Mesendoderm (in vitro differentiated cells): ENCODE data around the gene CUL4A.
"Not testable (repeated sequence)": the region's sequence is repeated elsewhere in the genome, so short reads cannot be mapped to it uniquely, and the experiment has no call there.

ENCODE experiments used
- DNase-seq: peaks from one replicate; pipeline ENCODE4 v3.0.0; 2013
- H2AK5ac ChIP-seq: 2 replicates; pipeline ENCODE4 v1.6.1; 2013; ENCODE audit warnings: low read length, inconsistent platforms
- H2BK120ac ChIP-seq: 2 replicates; pipeline ENCODE4 v1.6.1; 2013; ENCODE audit warnings: low read depth, mild to moderate bottlenecking, low read length, moderate library complexity, mixed read lengths
- H2BK15ac ChIP-seq: replicated peaks from 2 replicates; pipeline ENCODE4 v1.6.1; 2013; ENCODE audit warnings: low read depth, mild to moderate bottlenecking, moderate library complexity
- H2BK5ac ChIP-seq: 2 replicates; pipeline ENCODE4 v1.6.1; 2013; ENCODE audit warnings: low read length, inconsistent platforms
- H3K18ac ChIP-seq: 2 replicates; pipeline ENCODE4 v1.6.1; 2013; ENCODE audit warnings: mild to moderate bottlenecking, low read length, mixed read lengths
- H3K23ac ChIP-seq: one replicate; pipeline ENCODE4 v1.6.1; 2013; ENCODE audit warnings: low read length
- H3K27ac ChIP-seq: 2 replicates; pipeline ENCODE4 v1.5.1; 2013; ENCODE audit warnings: low read depth, mild to moderate bottlenecking, inconsistent platforms, low read length, moderate library complexity
- H3K27me3 ChIP-seq: 2 replicates; pipeline ENCODE4 v1.6.1; 2013; ENCODE audit warnings: low read length, control low read depth, mild to moderate bottlenecking, inconsistent platforms; ENCODE audit not compliant: insufficient read depth, poor library complexity
- H3K36me3 ChIP-seq: 2 replicates; pipeline ENCODE4 v1.6.1; 2013; ENCODE audit warnings: low read length, inconsistent platforms; ENCODE audit not compliant: control insufficient read depth, insufficient read depth
- H3K4ac ChIP-seq: one replicate; pipeline ENCODE4 v1.6.1; 2013; ENCODE audit warnings: low read depth, mild to moderate bottlenecking, low read length, moderate library complexity
- H3K4me1 ChIP-seq: 2 replicates; pipeline ENCODE4 v1.6.1; 2013; ENCODE audit warnings: low read depth, low read length, inconsistent platforms; ENCODE audit not compliant: control insufficient read depth
- H3K4me2 ChIP-seq: 2 replicates; pipeline ENCODE4 v1.6.1; 2013; ENCODE audit warnings: low read length
- H3K4me3 ChIP-seq: 2 replicates; pipeline ENCODE4 v1.5.1; 2013; ENCODE audit warnings: mild to moderate bottlenecking, low read length
- H3K56ac ChIP-seq: one replicate; pipeline ENCODE4 v1.6.1; 2013; ENCODE audit warnings: low read length
- H3K79me1 ChIP-seq: 2 replicates; pipeline ENCODE4 v1.6.1; 2013; ENCODE audit warnings: low read length, inconsistent platforms
- H3K79me2 ChIP-seq: 2 replicates; pipeline ENCODE4 v1.6.1; 2013; ENCODE audit warnings: mild to moderate bottlenecking, low read length; ENCODE audit not compliant: control insufficient read depth, insufficient read depth
- H3K9ac ChIP-seq: 2 replicates; pipeline ENCODE4 v1.6.1; 2013; ENCODE audit warnings: low read length, inconsistent platforms
- H4K5ac ChIP-seq: one replicate; pipeline ENCODE4 v1.6.1; 2013; ENCODE audit warnings: low read length
- H4K8ac ChIP-seq: one replicate; pipeline ENCODE4 v1.6.1; 2013; ENCODE audit warnings: low read depth, mild to moderate bottlenecking, control low read depth, low read length, moderate library complexity
- WGBS: extraction: QIAGEN DNeasy Blood & Tissue Kit; methylation state at CpG from one replicate; pipeline ENCODE4 v1.1.7; 2013; ENCODE audit warnings: low lambda C conversion rate, missing lambda C conversion rate; ENCODE audit not compliant: insufficient coverage; ENCODE audit errors: extremely low coverage; 5-methylcytosine and 5-hydroxymethylcytosine counted together

Gene CUL4A

GRCh38 chr13:113305208-113305607 is 95.8 kb downstream of the CUL4A start:
- no CpG with 5 or more reads among the region's 7 CpGs for WGBS
- Histone ChIP-seq H3K9ac (no peak overlapping the region), H3K4ac (no peak overlapping the region), H3K4me3 (no peak overlapping the region), H3K23ac (no peak overlapping the region), H3K4me2 (no peak overlapping the region), H2BK15ac (no peak overlapping the region), H3K27ac (no peak overlapping the region), H4K8ac (no peak overlapping the region), H3K79me2 (peaks cover 39% of the 10 kb centered on the region), H3K27me3 (no peaks in the 10 kb centered on the region), H3K4me1 (no peaks in the 10 kb centered on the region), H3K56ac (no peak overlapping the region), H3K36me3 (peaks cover 3% of the 10 kb centered on the region), H3K79me1 (peaks cover 22% of the 10 kb centered on the region), H2BK5ac (no peak overlapping the region), H4K5ac (no peak overlapping the region), H2AK5ac (no peak overlapping the region), H3K18ac (no peak overlapping the region), H2BK120ac (no peak overlapping the region)
- DNase-seq: no peak

- DNase-seq: no peak
- Histone ChIP-seq H3K23ac (no peak overlapping the region), H3K56ac (no peak overlapping the region), H2AK5ac (no peak overlapping the region), H3K4ac (no peak overlapping the region), H3K36me3 (peaks cover 3% of the 10 kb centered on the region), H2BK15ac (no peak overlapping the region), H3K9ac (no peak overlapping the region), H3K79me2 (peaks cover 31% of the 10 kb centered on the region), H3K4me3 (no peak overlapping the region), H3K27ac (no peak overlapping the region), H4K8ac (no peak overlapping the region), H2BK120ac (no peak overlapping the region), H3K79me1 (peaks cover 20% of the 10 kb centered on the region), H2BK5ac (no peak overlapping the region), H4K5ac (no peak overlapping the region), H3K18ac (no peak overlapping the region), H3K4me1 (no peaks in the 10 kb centered on the region), H3K27me3 (no peaks in the 10 kb centered on the region), H3K4me2 (no peak overlapping the region)
Observed at GRCh38 chr13:113307491-113307890, 98.1 kb downstream of the CUL4A start.

GRCh38 chr13:113309473-113309872 is 100.1 kb downstream of the CUL4A start:
- H4K5ac ChIP-seq: no peak overlapping the region
- H3K79me2 ChIP-seq: peaks cover 15% of the 10 kb centered on the region
- no peak overlapping the region for H2BK15ac ChIP-seq
- no peak overlapping the region for H3K9ac ChIP-seq
- H3K79me1 ChIP-seq: peaks cover 14% of the 10 kb centered on the region
- H3K27me3 ChIP-seq: no peaks in the 10 kb centered on the region
- no peak overlapping the region for H3K4ac ChIP-seq
- H3K4me3 ChIP-seq: no peak overlapping the region
- H3K23ac ChIP-seq: no peak overlapping the region
- H3K18ac ChIP-seq: no peak overlapping the region
- no peak overlapping the region for H2BK120ac ChIP-seq
- H2AK5ac ChIP-seq: no peak overlapping the region
- H3K4me2 ChIP-seq: no peak overlapping the region
- no peak for DNase-seq
- no peak overlapping the region for H2BK5ac ChIP-seq
- H3K56ac ChIP-seq: no peak overlapping the region
- peaks cover 5% of the 10 kb centered on the region for H3K36me3 ChIP-seq
- H3K27ac ChIP-seq: no peak overlapping the region
- H3K4me1 ChIP-seq: no peaks in the 10 kb centered on the region
- H4K8ac ChIP-seq: no peak overlapping the region
- WGBS: no CpG with 5 or more reads among the region's 6 CpGs

- H4K5ac ChIP-seq, H3K79me1 ChIP-seq, H4K8ac ChIP-seq, H3K36me3 ChIP-seq, H2BK5ac ChIP-seq, H2BK15ac ChIP-seq, H3K79me2 ChIP-seq, H3K56ac ChIP-seq, H3K4me1 ChIP-seq, H3K27me3 ChIP-seq, DNase-seq, H3K4me2 ChIP-seq, H3K23ac ChIP-seq, H3K27ac ChIP-seq, H3K4ac ChIP-seq, H3K18ac ChIP-seq, H3K9ac ChIP-seq, H2AK5ac ChIP-seq, H3K4me3 ChIP-seq, H2BK120ac ChIP-seq: not testable (repeated sequence)
- WGBS: no CpG with 5 or more reads among the region's 20 CpGs
Observed at GRCh38 chr13:113314112-113314511, 104.7 kb downstream of the CUL4A start.

- not testable (repeated sequence) for H2BK5ac ChIP-seq, H4K8ac ChIP-seq, H4K5ac ChIP-seq, H3K9ac ChIP-seq, H3K36me3 ChIP-seq, H3K18ac ChIP-seq, H3K4me1 ChIP-seq, H2BK15ac ChIP-seq, H3K27me3 ChIP-seq, H3K56ac ChIP-seq, H3K27ac ChIP-seq, H2BK120ac ChIP-seq, H3K4me3 ChIP-seq, H3K23ac ChIP-seq, H3K4ac ChIP-seq, H3K79me2 ChIP-seq, H2AK5ac ChIP-seq, H3K4me2 ChIP-seq, DNase-seq, H3K79me1 ChIP-seq
- WGBS: no CpG with 5 or more reads among the region's 23 CpGs
Observed at GRCh38 chr13:113314895-113315470, 105.6 kb downstream of the CUL4A start.

GRCh38 chr13:113315992-113316391 is 106.6 kb downstream of the CUL4A start:
- Histone ChIP-seq H2BK120ac (no peak overlapping the region), H3K27me3 (no peaks in the 10 kb centered on the region), H2BK5ac (no peak overlapping the region), H3K4me1 (no peaks in the 10 kb centered on the region), H3K4me2 (no peak overlapping the region), H3K4me3 (no peak overlapping the region), H4K5ac (no peak overlapping the region), H2BK15ac (no peak overlapping the region), H2AK5ac (no peak overlapping the region), H3K4ac (no peak overlapping the region), H3K36me3 (peaks cover 2% of the 10 kb centered on the region), H3K56ac (no peak overlapping the region), H4K8ac (no peak overlapping the region), H3K9ac (no peak overlapping the region), H3K79me1 (no peaks in the 10 kb centered on the region), H3K23ac (no peak overlapping the region), H3K79me2 (no peaks in the 10 kb centered on the region), H3K27ac (no peak overlapping the region), H3K18ac (no peak overlapping the region)
- no CpG with 5 or more reads among the region's 5 CpGs for whole genome bisulfite sequencing
- no peak for DNase-seq
